Stimulated activated CD4-positive, alpha-beta T cell treated with anti-CD3 and anti-CD28 coated beads, Interleukin-12 subunit alpha, Interleukin-12 subunit beta, amount 100 ng/mL, for 48 hours (primary cell): ENCODE results near the gene MORC3.
"Not testable (repeated sequence)": the region's sequence is repeated elsewhere in the genome, so short reads cannot be mapped to it uniquely, and the experiment has no call there.

Source experiments
- DNase-seq, 3 donors: peaks; one replicate each; pipeline ENCODE4 v3.0.0-alpha.2; 2020; ENCODE audit warnings: low read depth in 2 of 3, low spot score in 1 of 3

Gene MORC3, protein sequence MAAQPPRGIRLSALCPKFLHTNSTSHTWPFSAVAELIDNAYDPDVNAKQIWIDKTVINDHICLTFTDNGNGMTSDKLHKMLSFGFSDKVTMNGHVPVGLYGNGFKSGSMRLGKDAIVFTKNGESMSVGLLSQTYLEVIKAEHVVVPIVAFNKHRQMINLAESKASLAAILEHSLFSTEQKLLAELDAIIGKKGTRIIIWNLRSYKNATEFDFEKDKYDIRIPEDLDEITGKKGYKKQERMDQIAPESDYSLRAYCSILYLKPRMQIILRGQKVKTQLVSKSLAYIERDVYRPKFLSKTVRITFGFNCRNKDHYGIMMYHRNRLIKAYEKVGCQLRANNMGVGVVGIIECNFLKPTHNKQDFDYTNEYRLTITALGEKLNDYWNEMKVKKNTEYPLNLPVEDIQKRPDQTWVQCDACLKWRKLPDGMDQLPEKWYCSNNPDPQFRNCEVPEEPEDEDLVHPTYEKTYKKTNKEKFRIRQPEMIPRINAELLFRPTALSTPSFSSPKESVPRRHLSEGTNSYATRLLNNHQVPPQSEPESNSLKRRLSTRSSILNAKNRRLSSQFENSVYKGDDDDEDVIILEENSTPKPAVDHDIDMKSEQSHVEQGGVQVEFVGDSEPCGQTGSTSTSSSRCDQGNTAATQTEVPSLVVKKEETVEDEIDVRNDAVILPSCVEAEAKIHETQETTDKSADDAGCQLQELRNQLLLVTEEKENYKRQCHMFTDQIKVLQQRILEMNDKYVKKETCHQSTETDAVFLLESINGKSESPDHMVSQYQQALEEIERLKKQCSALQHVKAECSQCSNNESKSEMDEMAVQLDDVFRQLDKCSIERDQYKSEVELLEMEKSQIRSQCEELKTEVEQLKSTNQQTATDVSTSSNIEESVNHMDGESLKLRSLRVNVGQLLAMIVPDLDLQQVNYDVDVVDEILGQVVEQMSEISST

DNA sequence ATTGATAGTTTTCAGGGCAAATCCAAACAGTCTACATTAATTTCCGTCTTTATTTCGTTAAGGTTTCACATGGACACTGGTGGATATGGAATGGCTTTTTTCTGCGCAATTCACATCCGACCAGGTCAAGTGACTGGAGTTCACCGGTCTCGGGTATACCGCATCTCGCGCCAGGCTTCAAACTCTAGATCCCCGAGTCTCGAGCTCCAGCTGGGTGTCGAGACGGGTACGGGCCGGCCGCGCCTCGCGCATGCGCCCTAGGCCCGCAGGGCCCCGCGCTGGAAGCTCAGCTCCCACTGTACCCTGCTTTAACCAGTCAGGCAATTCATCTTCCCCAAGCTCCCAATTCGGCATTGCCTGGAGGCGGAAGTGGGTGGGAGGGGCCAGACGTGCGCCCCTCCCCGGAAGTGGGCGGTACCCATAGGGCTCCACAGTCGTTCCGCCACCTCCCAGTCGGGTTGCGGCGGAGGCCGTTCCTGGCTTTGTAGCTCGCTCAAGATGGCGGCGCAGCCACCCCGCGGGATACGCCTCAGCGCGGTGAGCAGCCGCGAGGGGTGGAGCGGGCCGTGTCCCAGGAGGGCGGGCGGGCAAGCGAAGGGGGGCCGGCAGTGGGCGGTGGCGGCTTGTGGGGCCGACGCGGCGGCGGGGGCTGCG is at the start of gene MORC3:
TSS of gene MORC3 (plus strand) at position 431 of the 654 bp plus-strand sequence. CDS start at position 499, 68 bp downstream.
- peak; percentile 98 for DNase-seq

DNA sequence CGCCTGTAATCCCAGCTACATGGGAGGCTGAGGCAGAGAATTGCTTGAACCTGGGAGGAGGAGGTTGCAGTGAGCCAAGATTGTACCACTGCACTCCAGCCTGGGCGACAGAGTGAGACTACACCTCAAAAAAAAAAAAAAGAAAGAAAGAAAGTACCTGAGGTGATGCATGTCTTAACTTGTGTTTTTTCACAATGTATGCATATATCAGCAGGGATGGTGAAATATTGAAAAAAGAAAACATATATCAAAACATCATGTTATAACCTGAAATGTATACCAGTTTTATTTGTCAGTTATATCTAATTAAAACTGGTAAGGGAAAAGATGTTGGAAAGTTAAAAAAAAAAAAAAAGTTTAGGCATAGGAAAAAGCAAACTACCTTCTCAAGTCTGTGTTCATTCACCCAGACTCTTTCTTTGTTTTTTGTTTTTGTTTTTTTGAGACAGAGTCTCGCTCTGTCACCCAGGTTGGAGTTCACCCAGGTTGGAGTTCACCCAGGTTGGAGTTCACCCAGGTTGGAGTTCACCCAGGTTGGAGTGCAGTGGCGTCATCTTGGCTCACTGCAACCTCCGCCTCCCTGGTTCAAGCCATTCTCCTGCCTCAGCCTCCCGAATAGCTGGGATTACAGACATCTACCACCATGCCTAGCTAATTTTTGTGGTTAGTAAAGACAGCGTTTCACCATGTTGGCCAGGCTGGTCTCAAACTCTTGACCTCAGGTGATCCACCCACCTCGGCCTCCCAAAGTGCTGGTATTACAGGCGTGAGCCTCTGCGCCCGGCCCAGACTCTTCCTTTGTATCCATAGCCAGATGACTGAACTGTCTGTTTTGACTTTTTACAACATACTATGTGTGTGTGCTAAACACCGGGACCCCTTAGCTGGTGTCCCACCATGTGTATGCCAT is 49.0 kb upstream of the MORC3 start:
- DNase-seq, result not testable (repeated sequence)

DNA sequence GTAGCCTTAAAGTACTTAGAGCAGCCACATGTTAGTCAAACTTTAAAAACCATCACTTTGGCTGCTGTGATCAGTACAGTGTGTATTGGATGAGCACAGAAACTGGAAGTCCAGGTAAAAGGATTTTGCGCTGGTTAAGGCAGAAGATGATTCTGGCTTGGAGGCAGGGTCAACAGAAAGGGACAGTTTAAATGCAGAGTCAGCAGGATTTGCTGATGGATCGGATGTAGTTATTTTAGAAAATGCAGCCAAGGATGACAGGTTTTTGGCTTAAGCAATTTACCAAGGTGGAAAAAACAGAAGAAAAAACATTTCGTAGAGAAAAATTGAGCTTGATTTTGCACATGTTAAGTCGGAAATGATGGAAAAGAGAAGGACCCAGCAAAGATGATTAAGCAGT is 45.9 kb upstream of the MORC3 start:
- DNase-seq, result no peak

DNA sequence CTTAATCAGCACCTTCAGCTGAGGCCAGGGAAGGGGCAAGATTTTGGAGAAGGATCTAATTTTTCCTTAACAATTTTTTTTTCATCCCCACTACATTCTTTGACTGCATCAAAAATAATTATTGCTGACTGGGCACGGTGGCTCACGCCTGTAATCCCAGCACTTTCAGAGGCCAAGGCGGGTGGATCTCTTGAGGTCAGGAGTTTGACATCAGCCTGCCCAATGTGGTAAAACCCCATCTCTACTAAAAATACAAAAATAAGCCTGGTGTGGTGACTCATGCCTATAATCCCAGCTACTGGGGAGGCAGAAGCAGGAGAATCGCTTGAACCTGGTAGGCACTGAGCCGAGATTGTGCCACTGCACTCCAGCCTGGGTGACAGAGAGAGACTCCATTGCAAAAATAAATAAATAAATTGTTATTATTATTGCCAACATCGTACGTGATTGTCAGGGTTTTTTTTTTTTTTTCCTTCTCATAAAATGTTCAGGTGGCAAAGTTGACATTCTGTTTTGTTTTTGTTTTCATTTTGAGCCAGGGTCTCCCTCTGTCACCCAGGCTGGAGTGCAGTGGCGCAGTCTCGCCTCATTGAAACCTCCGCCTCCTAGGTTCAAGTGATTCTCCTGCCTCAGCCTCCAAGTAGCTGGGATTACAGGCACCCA is 37.3 kb upstream of the MORC3 start:
- DNase-seq, result no peak

DNA sequence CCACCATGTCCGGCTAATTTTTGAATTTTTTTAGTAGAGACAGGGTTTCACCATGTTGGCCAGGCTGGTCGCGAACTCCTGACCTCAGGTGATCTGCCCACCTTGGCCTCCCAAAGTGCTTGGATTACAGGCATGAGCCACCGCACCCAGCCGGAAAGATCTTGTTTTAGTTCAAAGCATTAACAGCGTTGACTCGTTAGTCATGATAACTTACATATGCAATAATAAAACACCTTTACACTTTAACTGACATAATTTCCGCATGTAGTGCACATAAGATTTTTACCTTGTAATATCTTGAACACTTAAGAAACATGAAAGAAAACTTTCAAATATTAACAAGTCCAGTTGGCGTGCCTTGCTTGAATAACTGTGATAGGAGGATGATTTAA is 36.8 kb upstream of the MORC3 start:
- DNase-seq, result not testable (repeated sequence)

DNA sequence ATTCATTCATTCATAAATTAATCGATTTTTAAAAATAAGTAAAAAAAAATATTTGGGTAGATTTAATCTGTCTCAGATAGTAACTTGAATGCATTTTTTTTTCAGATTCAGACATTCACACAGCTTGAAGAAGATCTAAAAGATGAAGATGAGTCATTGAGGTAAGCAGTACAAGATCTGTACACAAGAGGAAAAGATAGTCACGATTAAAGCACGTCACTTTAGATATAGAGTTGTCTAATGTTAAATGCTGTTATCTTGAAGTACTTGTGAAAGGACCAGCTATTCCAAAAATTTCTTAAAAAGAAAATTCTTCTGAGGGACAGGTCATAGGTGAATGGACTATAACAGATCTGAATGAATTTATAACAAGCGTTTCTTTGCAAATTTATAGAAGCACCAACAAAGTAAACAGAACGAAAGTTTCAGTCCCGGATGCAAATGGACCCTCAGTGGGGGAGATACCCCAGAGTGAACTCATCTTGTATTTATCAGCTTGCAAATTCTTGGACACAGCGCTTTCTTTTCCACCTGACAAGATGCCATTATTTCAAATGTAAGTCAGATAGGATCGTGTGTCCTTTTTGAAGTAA is 31.2 kb upstream of the MORC3 start:
- DNase-seq, result no peak

DNA sequence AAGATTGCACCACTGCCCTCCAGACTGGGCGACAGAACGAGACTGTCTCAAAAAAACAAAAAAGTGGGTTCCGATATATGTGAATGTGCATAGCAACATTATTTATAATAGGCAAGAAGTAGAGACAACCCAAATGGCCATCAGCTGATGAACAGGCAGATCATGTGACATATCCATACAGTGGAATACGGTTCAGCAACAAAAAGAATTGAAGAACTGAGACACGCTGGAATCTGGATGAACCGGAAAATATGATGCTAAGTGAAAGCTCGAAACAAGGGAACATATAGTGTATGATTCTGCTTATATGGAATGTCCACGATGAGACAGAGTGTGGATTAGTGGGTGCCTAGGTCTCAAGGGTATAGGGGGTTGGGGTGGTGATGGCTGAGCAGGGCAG is 28.5 kb upstream of the MORC3 start:
- no peak for DNase-seq

DNA sequence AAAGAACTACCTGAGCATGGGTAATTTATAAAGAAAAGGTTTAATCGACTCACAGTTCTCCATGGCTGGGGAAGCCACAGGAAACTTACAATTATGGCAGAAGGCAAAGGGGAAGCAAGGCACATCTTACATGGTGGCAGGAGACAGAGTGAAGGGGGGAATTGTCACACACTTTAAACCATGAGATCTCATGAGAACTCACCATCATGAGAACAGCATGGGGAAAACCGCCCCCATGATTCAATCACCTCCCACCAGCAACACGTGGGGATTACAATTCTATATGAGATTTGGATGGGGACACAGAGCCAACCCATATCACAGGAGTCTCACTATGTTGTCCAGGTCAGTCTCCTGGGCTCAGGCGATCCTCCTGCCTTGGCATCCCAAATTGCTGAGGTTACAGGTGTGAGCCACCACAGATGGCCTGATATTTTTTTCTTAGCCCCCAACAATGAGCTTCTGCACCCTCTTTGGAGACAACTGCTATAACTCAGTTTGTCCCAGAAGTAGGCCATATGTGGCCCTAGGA is 22.5 kb upstream of the MORC3 start:
- no peak for DNase-seq

DNA sequence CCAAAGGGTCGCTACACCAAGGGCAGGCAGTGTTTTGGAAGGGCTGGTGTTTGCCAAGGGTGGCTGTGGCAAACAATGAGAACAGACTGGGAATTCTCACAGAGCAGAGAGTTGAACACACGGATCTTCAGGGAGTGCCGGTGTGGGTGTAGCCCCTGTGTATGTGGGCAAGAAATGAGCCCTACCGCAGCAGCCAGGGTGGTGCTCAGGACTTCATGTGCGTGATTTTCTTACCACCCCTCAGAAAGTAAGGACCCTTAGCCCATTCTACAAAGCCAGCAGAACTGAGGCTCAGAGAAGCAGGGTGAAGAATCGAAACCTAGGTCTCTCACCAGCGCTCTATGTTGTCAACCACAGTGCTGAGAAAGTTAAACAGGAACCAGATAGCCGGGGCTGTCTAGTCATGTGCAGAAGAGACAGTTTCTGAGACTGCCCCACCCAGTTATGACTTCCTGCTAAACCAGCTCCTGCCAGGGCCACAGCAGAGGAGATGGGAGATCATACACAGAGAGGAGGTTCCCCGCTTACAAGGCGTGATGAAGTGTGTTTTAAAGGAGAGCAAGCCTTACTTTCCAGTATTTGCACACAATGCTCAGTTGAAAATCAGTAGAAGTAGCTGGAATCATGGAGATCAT is 21.9 kb upstream of the MORC3 start:
- DNase-seq, result peak; percentile 39 to 50 (median 45)

DNA sequence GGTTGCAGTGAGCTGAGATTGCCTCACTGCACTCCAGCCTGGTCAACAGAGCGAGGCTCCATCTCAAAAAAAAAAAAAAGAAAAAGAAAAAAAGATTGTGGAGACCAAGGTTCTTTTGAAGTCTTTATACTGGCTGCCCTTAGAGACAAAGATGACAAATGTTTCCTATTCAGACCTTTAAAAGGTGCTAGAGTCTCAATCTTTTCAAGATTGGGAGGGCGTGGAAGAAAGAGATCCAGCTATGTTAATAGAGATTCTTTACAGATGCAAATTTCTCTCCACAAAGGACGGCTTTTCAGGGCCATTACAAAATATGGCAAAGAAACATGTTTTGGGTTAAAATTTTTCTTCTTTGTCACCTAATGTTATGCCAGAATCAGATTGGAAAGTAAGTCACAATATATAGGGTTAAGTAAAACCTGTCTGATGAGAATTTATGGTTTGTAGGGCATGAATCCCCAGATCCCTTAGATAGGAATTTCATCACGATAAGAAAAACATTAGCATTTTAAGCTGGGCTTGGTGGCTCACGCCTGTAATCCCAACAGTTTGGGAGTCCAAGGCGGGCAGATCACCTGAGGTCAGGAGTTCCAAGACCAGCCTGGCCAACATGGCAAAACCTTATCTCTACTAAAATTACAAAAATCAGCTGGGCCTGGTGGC is 13.0 kb upstream of the MORC3 start:
- no peak for DNase-seq

DNA sequence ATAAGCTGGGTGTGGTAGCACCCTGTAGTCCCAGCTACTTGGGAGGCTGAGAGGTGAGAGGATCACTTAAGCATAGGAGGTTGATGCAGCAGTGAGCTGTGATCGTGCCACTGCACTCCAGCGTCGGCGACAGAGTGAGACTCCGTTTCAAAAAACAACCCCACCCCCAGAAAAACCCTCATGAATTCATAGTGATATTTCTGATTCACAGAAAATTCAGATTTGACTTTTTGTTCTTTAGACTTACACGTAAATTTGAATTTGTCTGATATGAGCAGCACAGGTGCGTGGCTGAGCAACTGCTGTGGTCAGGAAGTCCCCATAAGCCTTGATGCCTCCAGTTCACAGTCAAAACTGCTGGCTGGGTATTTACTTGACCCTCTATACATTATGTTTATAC is 10.0 kb upstream of the MORC3 start:
- peak; percentile 27 to 41 (median 27) for DNase-seq

DNA sequence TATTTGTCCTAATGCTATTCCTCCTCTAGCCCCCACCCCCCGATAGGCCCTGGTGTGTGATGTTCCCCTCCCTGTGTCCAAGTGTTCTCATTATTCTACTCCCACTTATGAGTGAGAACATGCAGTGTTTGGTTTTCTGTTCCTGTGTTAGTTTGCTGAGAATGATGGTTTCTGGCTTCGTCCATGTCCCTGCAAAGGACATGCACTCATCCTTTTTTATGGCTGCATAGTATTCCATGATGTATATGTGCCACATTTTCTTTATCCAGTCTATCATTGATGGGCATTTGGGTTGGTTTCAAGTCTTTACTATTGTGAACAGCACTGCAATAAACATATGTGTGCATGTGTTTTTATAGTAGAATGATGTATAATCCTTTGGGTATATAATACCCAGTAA is 6.6 kb upstream of the MORC3 start:
- not testable (repeated sequence) for DNase-seq

DNA sequence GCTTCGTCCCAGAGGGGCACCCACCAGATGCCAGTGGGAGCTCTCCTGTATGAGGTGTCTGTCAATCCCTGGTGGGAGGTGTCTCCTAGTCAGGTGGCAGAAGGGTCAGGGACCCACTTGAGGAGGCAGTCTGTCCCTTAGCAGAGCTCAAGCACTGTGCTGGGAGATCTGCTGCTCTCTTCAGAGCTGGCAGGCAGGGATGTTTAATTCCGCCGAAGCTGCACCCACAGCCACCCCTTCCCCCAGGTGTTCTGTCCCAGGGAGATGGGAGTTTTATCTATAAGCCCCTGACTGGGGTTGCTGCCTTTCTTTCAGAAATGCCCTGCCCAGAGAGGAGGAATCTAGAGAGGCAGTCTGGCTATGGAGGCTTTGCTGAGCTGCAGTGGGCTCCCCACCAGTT is 4.0 kb upstream of the MORC3 start:
- not testable (repeated sequence) for DNase-seq

DNA sequence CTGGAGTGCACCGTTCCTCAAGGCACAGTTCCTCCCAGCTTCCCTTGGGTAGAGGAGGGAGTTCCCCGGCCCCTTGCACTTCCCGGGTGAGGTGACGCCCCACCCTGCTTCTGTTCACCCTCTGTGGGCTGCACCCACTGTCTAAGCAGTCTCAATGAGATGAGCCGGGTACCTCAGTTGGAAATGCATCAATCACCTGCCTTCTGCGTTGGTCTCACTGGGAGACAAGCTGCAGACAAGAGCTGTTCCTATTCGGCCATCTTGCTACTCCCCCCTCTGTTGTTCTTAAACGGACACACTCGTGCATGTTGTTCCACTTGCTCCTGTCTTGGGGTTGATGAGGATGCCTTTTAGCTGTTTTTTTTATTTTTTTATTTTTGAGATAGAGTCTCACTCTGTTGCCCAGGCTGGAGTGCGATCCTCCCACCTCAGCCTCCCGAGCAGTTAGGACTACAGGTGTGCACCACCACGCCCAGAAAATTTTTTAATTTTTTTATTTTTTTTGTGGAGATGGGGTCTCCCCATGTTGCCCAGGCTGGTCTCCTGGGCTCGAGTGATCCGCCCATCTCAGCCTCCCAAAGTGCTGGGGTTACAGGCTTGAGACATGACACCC is 3.0 kb upstream of the MORC3 start:
- no peak for DNase-seq

DNA sequence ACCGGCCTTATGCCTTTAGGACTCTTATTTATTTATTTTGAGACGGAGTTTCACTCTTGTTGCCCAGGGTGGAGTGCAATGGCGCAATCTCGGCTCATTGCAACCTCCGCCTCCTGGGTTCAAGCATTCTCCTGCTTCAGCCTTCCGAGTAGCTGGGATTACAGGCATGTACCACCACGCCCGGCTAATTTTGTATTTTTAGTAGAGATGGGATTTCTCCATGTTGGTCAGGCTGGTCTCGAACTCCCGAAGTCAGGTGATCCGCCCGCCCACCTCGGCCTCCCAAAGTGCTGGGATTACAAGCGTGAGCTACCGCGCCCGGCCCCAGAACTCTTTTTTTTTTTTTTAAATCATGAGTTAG is 611 bp upstream of the MORC3 start:
- not testable (repeated sequence) for DNase-seq

DNA sequence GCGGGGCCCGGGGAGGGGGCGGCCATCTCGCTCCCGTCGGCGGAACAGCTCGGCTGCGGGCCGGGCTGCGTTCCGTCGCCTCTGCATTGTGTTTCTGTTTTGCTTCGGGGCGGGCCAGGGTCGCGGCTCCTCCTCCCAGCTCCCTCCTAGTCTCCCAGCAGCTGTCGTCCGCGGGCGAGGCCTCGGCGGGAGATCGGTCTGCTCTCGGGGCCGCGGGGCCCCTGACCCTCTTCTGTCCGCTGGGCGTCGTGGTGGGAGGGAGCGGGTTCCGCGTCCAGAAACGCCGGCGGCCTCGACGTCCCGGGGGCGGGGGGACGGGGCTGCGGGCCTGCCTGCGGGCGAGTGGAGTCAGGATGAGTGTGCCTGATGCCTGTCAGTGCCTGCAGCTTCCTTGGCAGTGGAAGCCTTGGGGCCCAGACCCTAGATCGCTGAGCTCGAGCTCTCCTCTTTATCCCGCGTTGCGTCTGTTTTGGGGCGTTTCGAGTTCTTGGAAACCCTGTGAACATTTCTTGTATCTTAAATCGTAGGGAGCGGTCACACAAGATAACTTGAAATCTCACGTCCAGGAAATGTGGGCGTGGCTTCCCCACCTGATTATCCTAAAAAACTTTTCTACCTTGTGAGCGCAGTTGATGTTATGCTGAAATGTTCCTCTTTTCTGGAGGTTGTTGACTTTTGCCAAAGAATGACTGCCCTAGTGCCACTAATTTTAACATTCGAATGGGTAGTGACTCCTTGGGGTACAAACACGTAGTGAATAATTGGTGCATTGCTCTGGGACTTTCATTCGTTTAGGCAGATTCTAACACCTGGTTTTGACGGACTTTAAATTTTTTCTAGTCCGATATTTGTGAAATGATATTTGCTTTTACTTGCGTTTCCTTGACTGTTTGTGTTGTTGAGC is 676 bp downstream of the MORC3 start:
- peak; percentile 46 to 57 (median 57) for DNase-seq
